GM12801 (cell line): ENCODE results near the gene SELENBP1.

ENCODE experiments used
- TF ChIP-seq, protein P1 (sequence below): IDR thresholded peaks from one replicate; pipeline ENCODE4 v1.5.1; 2011; ENCODE audit warnings: control low read depth; ENCODE audit not compliant: insufficient read length; ENCODE audit errors: extremely low read depth

Gene SELENBP1

GRCh38 chr1:151334822-151335221 lies 37.7 kb downstream of the SELENBP1 start:
- TF ChIP-seq, protein P1, sequence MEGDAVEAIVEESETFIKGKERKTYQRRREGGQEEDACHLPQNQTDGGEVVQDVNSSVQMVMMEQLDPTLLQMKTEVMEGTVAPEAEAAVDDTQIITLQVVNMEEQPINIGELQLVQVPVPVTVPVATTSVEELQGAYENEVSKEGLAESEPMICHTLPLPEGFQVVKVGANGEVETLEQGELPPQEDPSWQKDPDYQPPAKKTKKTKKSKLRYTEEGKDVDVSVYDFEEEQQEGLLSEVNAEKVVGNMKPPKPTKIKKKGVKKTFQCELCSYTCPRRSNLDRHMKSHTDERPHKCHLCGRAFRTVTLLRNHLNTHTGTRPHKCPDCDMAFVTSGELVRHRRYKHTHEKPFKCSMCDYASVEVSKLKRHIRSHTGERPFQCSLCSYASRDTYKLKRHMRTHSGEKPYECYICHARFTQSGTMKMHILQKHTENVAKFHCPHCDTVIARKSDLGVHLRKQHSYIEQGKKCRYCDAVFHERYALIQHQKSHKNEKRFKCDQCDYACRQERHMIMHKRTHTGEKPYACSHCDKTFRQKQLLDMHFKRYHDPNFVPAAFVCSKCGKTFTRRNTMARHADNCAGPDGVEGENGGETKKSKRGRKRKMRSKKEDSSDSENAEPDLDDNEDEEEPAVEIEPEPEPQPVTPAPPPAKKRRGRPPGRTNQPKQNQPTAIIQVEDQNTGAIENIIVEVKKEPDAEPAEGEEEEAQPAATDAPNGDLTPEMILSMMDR = no peak

DNA sequence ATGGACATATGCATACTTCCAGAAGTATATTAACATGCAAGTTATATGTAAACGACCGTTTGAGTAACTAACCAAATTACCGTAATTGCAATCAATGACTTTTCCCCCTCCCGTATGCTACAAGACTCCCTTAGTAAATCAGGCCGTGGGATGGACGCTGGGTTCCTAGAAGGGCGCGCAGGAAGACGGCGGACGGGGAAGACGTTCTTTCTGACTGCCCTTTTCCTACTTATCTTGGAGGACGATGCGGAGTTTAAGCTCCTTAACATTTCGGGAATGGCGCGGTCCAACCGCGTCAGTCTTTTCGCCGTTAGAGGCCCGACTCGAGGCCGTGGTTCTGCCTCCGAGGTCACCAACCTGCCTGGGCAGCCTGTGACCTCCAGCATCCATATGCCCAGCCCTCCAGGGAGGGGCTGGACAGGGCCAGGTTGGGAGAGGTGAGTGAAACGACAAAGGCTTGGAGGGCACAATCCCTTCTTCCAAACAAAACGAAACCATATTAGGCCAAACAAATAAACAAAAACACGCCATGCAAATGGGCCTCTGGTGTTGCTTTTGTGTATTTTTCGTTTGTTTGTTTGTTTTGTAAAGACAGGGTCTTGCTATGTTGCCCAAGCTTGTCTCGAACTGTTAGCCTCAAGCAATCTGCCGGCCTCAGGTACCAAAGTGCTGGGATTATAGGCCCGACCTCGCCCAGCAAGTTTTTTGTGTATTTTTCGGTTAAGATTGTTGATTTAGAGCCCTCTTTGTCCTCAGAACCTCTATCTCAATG lies 44.4 kb downstream of the SELENBP1 start:
- TF ChIP-seq, protein P1 = no peak

DNA sequence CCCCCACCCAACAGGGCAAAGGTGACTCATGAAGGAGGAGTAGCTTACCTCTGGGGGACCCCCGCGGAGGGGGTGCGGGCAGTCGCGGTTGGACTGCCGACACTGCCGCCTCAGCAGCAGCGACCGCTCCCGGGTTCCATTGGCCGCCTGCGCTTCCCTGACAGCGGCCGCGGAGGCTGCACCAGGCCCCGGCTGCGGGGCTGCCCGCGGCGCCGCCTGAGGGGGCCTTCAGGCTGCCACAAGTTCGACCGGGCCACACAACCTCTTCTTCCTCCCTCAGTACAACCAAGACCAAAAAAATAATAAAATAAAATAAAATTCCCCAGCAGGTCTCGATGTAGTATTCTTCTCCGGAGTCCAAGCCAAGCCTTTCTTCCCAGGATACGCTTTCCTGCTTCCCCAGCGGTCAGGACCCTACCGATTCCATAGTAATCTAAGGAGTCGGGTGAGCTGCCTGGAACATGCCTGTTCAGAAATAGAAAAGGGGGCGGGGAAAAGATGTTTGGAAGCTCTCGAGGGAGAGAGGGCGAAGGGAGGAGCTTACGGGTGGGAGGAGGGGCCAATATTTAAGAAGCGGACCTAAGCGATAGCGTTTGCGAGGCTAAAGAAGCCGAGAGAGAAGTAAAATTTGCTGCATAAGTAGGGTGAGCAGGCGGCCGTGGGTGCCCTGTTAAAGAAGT lies 45.1 kb downstream of the SELENBP1 start, which contains the start of gene PI4KB:
TSS of gene PI4KB (minus strand) at position 194 of the 680 bp plus-strand sequence. CDS start 10,935 bp downstream, outside the sequence.
- TF ChIP-seq, protein P1 = no peak

DNA sequence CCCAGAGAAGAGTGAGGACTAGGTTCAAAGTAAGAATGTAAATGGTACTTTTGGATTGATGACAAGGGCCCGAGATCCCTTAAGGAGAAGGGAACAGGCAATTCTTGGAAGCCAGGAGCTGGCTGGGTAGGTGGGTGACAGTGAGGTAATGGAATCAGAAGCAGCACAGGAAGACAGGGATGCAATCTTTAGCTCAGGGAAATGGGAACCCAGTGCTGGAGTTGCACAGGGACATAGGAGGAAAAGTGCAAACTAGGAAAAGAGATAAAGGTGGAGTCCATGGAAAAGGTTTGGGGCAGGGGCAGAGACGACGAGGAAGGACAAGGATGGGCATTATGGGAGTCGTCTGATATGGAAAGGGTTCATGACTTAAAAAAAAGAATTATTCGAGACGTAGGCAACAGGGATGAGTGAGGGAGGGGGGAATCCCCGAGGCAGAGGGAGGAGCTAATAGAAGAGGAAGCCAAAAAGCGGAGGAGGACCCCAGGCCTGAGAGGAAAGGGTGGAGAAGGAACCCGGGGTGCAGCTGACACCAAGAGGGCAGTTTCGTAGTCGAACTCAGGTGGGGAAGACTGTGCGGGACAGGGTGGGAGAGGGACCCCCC lies 45.8 kb downstream of the SELENBP1 start:
- TF ChIP-seq, protein P1 = no peak

- TF ChIP-seq, protein P1 = no peak
These were observed 46.7 kb downstream of the SELENBP1 start for GRCh38 chr1:151325646-151326429.

- TF ChIP-seq, protein P1 = no peak
These were observed 47.3 kb downstream of the SELENBP1 start for GRCh38 chr1:151325231-151325630.
